Right lobe of liver (tissue), 4 donors: ENCODE results near the gene CNTN5.

ENCODE experiments used
- CTCF ChIP-seq, 4 donors: fragments of 200-600 bp in 3 of 4; fragments of 450-650 bp in 1 of 4; IDR thresholded peaks; one replicate each; pipeline versions ENCODE4 v1.5.1 to v1.8.0; 2016 to 2022; ENCODE audit warnings: antibody characterized with exemption in 4 of 4, mild to moderate bottlenecking in 2 of 4
- POLR2A ChIP-seq: fragments of 450-650 bp; IDR thresholded peaks from one replicate; pipeline ENCODE4 v1.6.1; 2017; ENCODE audit warnings: antibody characterized with exemption, mild to moderate bottlenecking
- donor health status: DM: no; HTN: no; CAD: no.
- donor health status: DM: no; HTN: no; CAD: no.
- donor health status: DM: no; HTN: yes; CAD: no.

- TF ChIP-seq CTCF (IDR thresholded peaks at IDR 0.05) = no peak
- TF ChIP-seq POLR2A = no peak
These were observed 1219.3 kb downstream of the CNTN5 start for GRCh38 chr11:100240025-100240539.
